Subcutaneous adipose tissue (tissue), 4 donors: Measurements from ENCODE around the gene TMEM63B. TPM values are rescaled to one million over a fixed set of nuclear protein-coding genes. Genes with fewer than 3 reads are reported as not detected.

ENCODE experiments used
- total RNA-seq, 4 donors: library from RNA; depleted of rRNA; stranded (reverse); fragments of >200 nt; gene quantifications; one replicate each; pipeline ENCODE4 v1.1.0, GENCODE V29; 2016

The TMEM63B gene
- total RNA-seq, 4 donors from 2014 or later = 11.9 to 15.3 (median 14.9) TPM

Other genes with a start within 250 kb of the TMEM63B start
- 10 to 100 TPM; 26.2 to 30.8 (median 27.6) TPM for gene MRPL14, start 102 bp upstream of the TMEM63B start, total RNA-seq
- gene CAPN11, start 31.3 kb downstream of the TMEM63B start, total RNA-seq = 1 to 10 TPM in 2 of 4 donors, under 1 TPM in 1, not detected in 1; 0.68 to 3.2 (median 1.1) TPM
- gene MYMX, start 89.4 kb downstream of the TMEM63B start, total RNA-seq = 1 to 10 TPM in 3 of 4 donors, under 1 TPM in 1; 0.98 to 2.6 (median 1.8) TPM
- gene SLC29A1, start 96.0 kb downstream of the TMEM63B start, total RNA-seq = 100 to 1,000 TPM in 2 of 4 donors, 10 to 100 TPM in 2; 86.3 to 150 (median 113) TPM
- gene HSP90AB1, start 119.5 kb downstream of the TMEM63B start, total RNA-seq = 100 to 1,000 TPM; 457 to 750 (median 477) TPM
- gene SLC35B2, start 130.0 kb downstream of the TMEM63B start, total RNA-seq = 10 to 100 TPM; 14.2 to 30.3 (median 25.8) TPM
- gene NFKBIE, start 138.0 kb downstream of the TMEM63B start, total RNA-seq = 1 to 10 TPM; 2.1 to 9.0 (median 5.5) TPM
- gene TMEM151B, start 142.9 kb downstream of the TMEM63B start, total RNA-seq = not detected
- gene AARS2, start 185.8 kb downstream of the TMEM63B start, total RNA-seq = 10 to 100 TPM in 1 of 4 donors, 1 to 10 TPM in 3; 3.8 to 12.1 (median 6.6) TPM
- gene SPATS1, start 215.1 kb downstream of the TMEM63B start, total RNA-seq = not detected